ENCODE data around the gene RBM46.
"Not testable (repeated sequence)": the region's sequence is repeated elsewhere in the genome, so short reads cannot be mapped to it uniquely, and the experiment has no call there.

RBM46 gene

GRCh38 chr4:154838694-154839093 lies 57.6 kb downstream of the RBM46 start:
- no peak for DNase-seq

DNA sequence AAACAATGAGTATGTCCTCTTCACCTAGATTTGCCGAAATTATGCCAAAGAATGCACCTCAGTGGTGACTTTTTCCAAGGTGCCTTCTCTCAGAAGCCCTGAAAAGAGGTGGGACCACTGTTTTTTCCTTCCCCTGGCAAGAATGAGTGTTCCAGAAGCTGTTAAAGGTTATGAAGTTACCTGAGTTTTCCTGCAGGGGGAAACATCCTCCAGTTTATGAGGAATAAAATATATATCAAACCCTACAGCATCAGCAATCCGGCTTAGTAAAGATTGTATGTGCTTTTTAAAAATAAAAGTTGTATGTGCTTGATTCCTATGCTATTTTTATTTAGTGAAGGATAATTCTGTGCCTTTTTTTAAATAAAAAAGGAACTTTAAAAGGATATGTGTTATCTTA lies 73.3 kb downstream of the RBM46 start:
- no peak for DNase-seq

DNA sequence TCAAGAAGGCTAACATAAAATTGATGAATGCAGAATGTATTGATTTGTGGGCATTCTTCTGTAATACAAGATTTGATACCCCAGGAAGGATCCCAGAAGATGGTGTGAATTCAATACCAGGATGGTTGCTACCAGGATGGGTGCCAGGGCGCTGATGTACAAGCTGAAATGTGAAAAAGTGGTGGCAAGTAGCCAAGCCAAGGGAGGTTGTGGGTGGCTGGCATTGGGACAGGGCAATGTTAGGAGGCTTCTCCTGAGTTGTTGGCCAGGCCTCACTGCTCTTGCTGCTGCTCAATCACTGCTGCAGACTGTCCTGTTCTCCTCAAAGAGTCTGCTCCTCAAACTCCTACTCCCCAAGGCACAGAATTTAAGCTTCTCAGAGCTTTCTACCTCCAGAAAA lies 77.1 kb downstream of the RBM46 start:
- no peak for DNase-seq

GRCh38 chr4:154868414-154869194 lies 87.5 kb downstream of the RBM46 start:
- DNase-seq, result no peak

- no peak for DNase-seq
These were observed 88.2 kb downstream of the RBM46 start for GRCh38 chr4:154869301-154869700.

GRCh38 chr4:154872198-154872597 lies 91.1 kb downstream of the RBM46 start:
- DNase-seq, result no peak

GRCh38 chr4:154874049-154874448 lies 93.0 kb downstream of the RBM46 start:
- not testable (repeated sequence) for DNase-seq

DNA sequence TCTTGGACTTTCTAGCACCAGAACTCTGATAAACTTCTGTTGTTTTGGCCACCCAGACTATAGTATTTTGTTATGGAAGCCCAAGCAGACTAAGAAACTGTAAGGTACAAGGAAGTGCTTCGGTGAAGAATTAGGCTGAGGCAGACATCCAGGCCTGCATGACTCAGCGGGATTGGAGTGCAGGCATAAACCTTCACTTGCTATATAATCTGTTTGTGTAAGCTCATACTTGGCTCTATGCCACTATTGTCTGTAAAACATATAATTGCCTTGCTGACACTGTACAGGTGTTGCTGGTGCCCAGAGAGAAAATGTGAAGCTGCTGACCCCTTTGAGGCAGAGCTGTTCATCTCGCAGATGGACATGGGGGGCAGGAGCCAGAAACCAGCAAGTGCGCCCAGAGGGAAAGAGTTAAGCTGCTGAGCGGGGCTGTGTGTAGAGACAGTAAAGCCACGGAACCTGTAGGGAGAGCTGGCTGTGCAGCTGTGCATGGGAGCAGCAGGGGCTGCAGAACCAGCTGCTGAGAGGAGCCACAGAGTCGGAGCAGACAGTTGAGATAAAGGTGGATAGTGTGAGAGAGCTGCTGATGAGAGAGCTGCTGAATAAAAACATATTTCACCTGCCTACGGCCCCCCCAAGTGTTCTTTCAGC lies 96.2 kb downstream of the RBM46 start:
- DNase-seq, result no peak

Data from DMS79 (cell line).